GM12878 (cell line): ENCODE measurements around the gene PKM. TPM values are rescaled to one million over a fixed set of nuclear protein-coding genes. Genes with fewer than 3 reads are reported as not detected.

Experiments
- ATF2 ChIP-seq: IDR thresholded peaks from 2 replicates; pipeline ENCODE4 v1.6.1; 2012; ENCODE audit warnings: low read length, inconsistent platforms
- BACH1 ChIP-seq: fragments of 450-650 bp; IDR thresholded peaks from 2 replicates; pipeline ENCODE4 v1.6.1; 2017; ENCODE audit warnings: mild to moderate bottlenecking, borderline replicate concordance
- BCL3 ChIP-seq: IDR thresholded peaks from 2 replicates; pipeline ENCODE4 v1.6.1; 2011; ENCODE audit warnings: borderline replicate concordance, low read depth, mild to moderate bottlenecking, moderate library complexity, low read length; ENCODE audit not compliant: insufficient read depth, poor library complexity, severe bottlenecking
- CHD2 ChIP-seq: IDR thresholded peaks from 2 replicates; pipeline ENCODE4 v1.6.1; 2011; ENCODE audit warnings: low read depth, low read length, improper control_type of control experiment, borderline replicate concordance
- CHD4 ChIP-seq: fragments of 200-600 bp; sonication (generic); IDR thresholded peaks from 2 replicates; pipeline ENCODE4 v1.6.1; 2016; ENCODE audit warnings: mild to moderate bottlenecking
- E2F4 ChIP-seq: IDR thresholded peaks from 2 replicates; pipeline ENCODE4 v1.6.1; 2012; ENCODE audit warnings: low read depth, low read length, improper control_type of control experiment
- E4F1 ChIP-seq: fragments of 450-650 bp; IDR thresholded peaks from 2 replicates; pipeline ENCODE4 v1.6.1; 2018; ENCODE audit warnings: borderline replicate concordance, mild to moderate bottlenecking; ENCODE audit not compliant: partially characterized antibody
- FOXM1 ChIP-seq: IDR thresholded peaks from 2 replicates; pipeline ENCODE4 v1.6.1; 2012; ENCODE audit warnings: low read depth, mild to moderate bottlenecking, inconsistent platforms, low read length, moderate library complexity
- HDAC2 ChIP-seq: fragments of 200-600 bp; sonication (generic); IDR thresholded peaks from 2 replicates; pipeline ENCODE4 v1.6.1; 2017
- HSF1 ChIP-seq: fragments of 150-350 bp; IDR thresholded peaks from 2 replicates; pipeline ENCODE4 v1.6.1; 2014; ENCODE audit warnings: mild to moderate bottlenecking, low read depth, low read length
- IRF3 ChIP-seq: fragments of 450-650 bp; IDR thresholded peaks from 2 replicates; pipeline ENCODE4 v1.6.1; 2014; ENCODE audit warnings: mild to moderate bottlenecking
- IRF5 ChIP-seq: fragments of 450-650 bp; IDR thresholded peaks from 2 replicates; pipeline ENCODE4 v1.6.1; 2017; ENCODE audit warnings: borderline replicate concordance
- NFIC ChIP-seq: IDR thresholded peaks from 2 replicates; pipeline ENCODE4 v1.6.1; 2012; ENCODE audit warnings: low read depth, mild to moderate bottlenecking, inconsistent platforms, low read length, moderate library complexity
- NFXL1 ChIP-seq: fragments of 450-650 bp; IDR thresholded peaks from 2 replicates; pipeline ENCODE4 v1.6.1; 2017; ENCODE audit warnings: antibody characterized with exemption, mild to moderate bottlenecking, borderline replicate concordance
- RAD21 ChIP-seq: IDR thresholded peaks from 2 replicates; pipeline ENCODE4 v1.6.1; 2011; ENCODE audit warnings: mild to moderate bottlenecking, low read depth, low read length, moderate library complexity; ENCODE audit not compliant: insufficient read depth
- RBBP5 ChIP-seq: fragments of 200-600 bp; sonication (generic); conservative IDR thresholded peaks from 2 replicates; pipeline ENCODE4 v1.6.1; 2016
- RELA ChIP-seq: fragments of 450-650 bp; IDR thresholded peaks from 2 replicates; pipeline ENCODE4 v1.8.0; 2014; ENCODE audit warnings: borderline replicate concordance; ENCODE audit not compliant: partially characterized antibody
- SPI1 ChIP-seq: IDR thresholded peaks from 2 replicates; pipeline ENCODE4 v1.6.1; 2011; ENCODE audit warnings: low read depth, mild to moderate bottlenecking, low read length, moderate library complexity, borderline replicate concordance; ENCODE audit not compliant: insufficient read depth
- TBL1XR1 ChIP-seq: IDR thresholded peaks from 2 replicates; pipeline ENCODE4 v1.6.1; 2012; ENCODE audit warnings: low read depth, low read length, improper control_type of control experiment
- polyA plus RNA-seq, 11 experiments: library from polyadenylated mRNA; depleted of rRNA in 4 of 11; unstranded in 6 of 11; stranded (reverse) in 5 of 11; fragments of >200 nt; fragmentation: Nextera tagmentation in 4 of 11; fragmentation: Illumina TruSeq in 1 of 11; extraction: Ambion mirVana in 4 of 11; extraction: Trizol in 1 of 11; gene quantifications; 1 replicate in 1 of 11; 2 replicates in 10 of 11; pipeline versions ENCODE4 v1.2.1 to v1.2.3, GENCODE V29; 2011 to 2016; ENCODE audit warnings: inconsistent platforms in 2 of 11, missing spikeins in 2 of 11, low read depth in 1 of 11
- total RNA-seq, 4 experiments: library from RNA; depleted of rRNA in 3 of 4; stranded (reverse); fragments of >200 nt in 3 of 4; fragmentation: Illumina TruSeq in 1 of 4; extraction: Trizol in 1 of 4; gene quantifications; 2 replicates each; pipeline versions ENCODE4 v1.2.1 to v1.2.3, GENCODE V29; 2013 to 2021

The PKM gene
- total and polyA plus RNA-seq, 10 of the 15 experiments (the other 5 are each of a cell fraction or from before 2014, with no cell fraction given), result 491 to 2,011 (median 1,433) TPM

- no peak for TF ChIP-seq ATF2
- TF ChIP-seq IRF5, result no peak
- TF ChIP-seq SPI1, result no peak
- TF ChIP-seq HSF1, result no peak
- TF ChIP-seq HDAC2, result no peak
- TF ChIP-seq RELA, result peak; percentile 87
- TF ChIP-seq FOXM1, result no peak
- no peak for TF ChIP-seq BCL3
- no peak for TF ChIP-seq E2F4
- no peak for TF ChIP-seq CHD4
- TF ChIP-seq NFXL1, result no peak
- peak; percentile 90 for TF ChIP-seq BACH1
- peak; percentile 4; the same call in 1 of the 2 replicates for TF ChIP-seq RAD21
- TF ChIP-seq E4F1, result peak; percentile 24
- TF ChIP-seq RBBP5, result no peak
- no peak for TF ChIP-seq IRF3
- no peak for TF ChIP-seq NFIC
- peak; percentile 44; the same call in 1 of the 2 replicates for TF ChIP-seq CHD2
- no peak for TF ChIP-seq TBL1XR1
Observed at GRCh38 chr15:72272213-72272996, 41.4 kb upstream of the PKM start, which contains the start of gene PARP6 (continued).
